ENCODE data around the gene STARD3NL.
"Not testable (repeated sequence)": the region's sequence is repeated elsewhere in the genome, so short reads cannot be mapped to it uniquely, and the experiment has no call there.

The STARD3NL gene
- 20.0 to 44.6 (median 27.7) reads per million in 4 experiments for total RNA-seq

GRCh38 chr7:38178004-38178694, at the start of gene STARD3NL:
STARD3NL (plus strand) TSS chr7:38178245; CDS start chr7:38207505, 29,260 bp downstream.
- DNase-seq = peak; percentile 86

DNA sequence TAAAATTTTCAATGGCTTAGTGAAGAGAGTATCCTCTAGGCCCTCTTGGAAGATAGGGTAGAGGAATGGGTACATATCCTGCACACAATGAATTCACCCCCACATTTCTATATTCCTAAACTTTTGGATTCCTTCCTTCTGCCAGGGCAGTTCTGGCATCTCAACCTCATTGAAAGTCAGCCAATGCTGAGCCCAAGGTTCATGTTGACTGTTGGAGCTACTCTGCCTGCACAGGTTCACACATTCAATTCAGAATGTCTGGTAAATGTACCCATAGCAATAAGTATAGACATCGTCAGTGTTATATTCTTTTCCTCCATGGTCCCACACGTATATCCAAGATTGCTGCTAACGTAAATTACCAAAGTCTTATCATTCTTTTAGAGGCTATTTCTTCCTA, 48.9 kb upstream of the STARD3NL start:
- DNase-seq = no peak

- no peak for DNase-seq
Observed at GRCh38 chr7:38129579-38129978, 48.5 kb upstream of the STARD3NL start.

GRCh38 chr7:38138171-38138570, 39.9 kb upstream of the STARD3NL start:
- no peak for DNase-seq

GRCh38 chr7:38141187-38141586, 36.9 kb upstream of the STARD3NL start:
- DNase-seq = no peak

DNA sequence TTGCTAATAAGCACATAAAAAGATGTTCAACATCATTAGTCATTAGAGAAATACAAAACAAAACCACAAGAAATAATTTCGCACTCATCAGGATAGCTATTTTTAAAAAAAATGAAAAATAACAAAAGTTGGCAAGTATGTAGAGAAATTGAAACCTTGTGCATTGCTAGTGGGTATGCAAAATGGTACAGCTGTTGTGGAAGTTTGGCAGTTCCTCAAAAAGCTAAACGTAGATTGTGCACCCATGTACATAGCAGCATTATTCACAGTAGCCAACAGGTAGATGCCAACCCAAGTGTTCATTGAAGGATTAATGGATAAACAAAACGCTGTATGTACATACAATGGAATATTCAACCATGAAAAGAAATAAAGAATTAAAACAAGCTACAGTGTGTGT, 35.3 kb upstream of the STARD3NL start:
- no peak for DNase-seq

DNA sequence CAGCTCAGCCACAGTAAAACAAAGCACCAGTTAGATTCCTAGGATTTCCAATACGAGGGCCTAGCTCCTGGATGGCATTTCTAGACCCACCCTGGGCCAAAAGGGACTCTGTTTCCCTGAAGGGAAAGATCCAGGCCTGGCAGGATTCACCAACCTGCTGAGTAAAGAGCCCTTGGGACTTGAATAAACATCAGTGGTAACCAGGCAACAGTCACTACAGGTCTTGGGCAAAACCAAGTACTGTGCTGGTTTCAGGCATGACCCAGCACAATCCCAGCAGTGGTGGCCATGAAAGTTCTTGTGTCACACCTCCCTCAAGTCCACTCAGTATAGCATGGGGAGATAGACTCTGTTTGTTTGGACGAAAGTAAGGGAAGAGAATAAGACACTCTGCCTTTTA, 31.0 kb upstream of the STARD3NL start:
- no peak for DNase-seq

DNA sequence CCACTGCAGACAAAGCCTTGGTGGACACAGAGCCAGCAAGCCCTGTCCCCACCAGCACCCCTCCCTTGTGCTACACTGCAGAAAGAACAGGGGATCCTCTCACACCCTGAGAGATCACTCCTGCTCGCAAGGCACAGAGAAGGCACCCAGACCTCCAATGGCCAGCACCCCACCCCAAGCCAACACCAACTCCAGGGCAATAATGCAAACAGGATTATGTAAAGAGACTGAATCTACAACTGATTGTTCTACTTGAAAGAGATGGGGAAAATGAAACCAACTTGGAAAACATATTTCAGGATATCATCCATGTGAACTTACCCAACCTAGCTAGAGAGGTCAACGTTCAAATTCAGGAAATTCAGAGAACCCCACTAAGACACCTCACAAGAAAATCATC, 26.5 kb upstream of the STARD3NL start:
- no peak for DNase-seq

- DNase-seq = no peak
Observed at GRCh38 chr7:38153515-38153914, 24.5 kb upstream of the STARD3NL start.

DNA sequence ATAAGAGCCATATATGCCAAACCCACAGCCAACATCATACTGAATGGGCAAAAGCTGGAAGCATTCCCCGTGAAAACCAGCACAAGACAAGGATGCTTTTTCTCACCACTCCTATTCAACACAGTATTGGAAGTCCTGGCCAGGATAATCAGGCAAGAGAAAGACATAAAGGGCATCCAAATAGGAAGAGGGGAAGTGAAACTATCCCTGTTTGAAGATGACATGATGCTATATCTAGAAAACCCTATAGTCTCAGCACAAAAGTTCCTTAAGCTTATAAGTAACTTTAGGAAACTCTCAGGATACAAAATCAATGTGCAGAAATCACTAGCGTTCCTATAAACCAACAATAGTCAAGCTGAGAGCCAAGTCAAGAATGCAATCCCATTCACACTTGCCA, 23.8 kb upstream of the STARD3NL start:
- no peak for DNase-seq

DNA sequence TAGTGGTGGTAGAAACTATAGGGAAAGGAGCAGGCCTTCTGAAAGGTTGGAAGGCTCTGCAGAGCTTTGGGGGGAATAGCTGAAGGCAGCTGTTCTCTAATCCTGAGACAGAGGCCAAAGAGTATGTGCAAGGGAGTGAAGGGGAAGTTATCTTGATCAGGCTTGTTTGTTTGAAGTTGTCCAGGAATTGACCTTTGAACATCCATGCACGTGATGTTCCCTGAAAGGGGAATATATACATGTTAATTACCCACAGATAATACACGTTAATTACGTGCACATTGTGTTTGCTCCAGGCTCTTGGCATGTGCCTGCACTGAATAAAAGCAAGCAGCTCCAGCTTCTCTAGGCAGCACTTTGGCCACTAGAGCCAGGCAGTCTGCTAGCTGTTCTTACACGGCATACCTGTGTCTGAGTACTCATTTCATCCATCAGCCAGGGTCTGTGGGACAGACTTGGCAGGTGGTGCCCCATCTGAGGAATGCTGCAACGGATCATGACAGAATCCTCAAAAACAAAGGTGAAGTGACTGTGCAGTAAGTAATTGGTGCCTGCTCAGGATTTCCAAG, 18.0 kb upstream of the STARD3NL start:
- DNase-seq = no peak

GRCh38 chr7:38162036-38162435, 16.0 kb upstream of the STARD3NL start:
- no peak for DNase-seq

- no peak for DNase-seq
Observed at GRCh38 chr7:38163671-38164070, 14.4 kb upstream of the STARD3NL start.

GRCh38 chr7:38168890-38169570, 9.0 kb upstream of the STARD3NL start:
- no peak for DNase-seq

GRCh38 chr7:38169847-38170246, 8.2 kb upstream of the STARD3NL start:
- no peak for DNase-seq

GRCh38 chr7:38171623-38172391, 6.2 kb upstream of the STARD3NL start:
- no peak for DNase-seq

DNA sequence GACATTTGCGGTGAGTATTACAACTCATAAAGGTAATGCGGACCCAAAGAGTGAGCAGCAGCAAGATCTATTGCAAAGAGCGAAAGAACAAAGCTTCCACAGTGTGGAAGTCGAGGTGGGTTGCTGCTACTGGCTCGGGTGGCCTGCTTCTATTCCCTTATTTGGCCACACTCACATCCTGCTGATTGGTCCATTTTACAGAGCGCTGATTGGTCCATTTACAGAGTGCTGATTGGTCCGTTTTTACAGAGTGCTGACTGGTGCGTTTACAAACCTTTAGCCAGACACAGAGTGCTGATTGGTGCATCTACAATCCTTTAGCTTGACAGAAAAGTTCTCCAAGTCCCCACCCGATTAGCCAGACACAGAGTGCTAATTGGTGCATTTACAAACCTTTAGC, 2.5 kb upstream of the STARD3NL start:
- not testable (repeated sequence) for DNase-seq

GRCh38 chr7:38177621-38178003, 433 bp upstream of the STARD3NL start:
- DNase-seq = no peak

DNA sequence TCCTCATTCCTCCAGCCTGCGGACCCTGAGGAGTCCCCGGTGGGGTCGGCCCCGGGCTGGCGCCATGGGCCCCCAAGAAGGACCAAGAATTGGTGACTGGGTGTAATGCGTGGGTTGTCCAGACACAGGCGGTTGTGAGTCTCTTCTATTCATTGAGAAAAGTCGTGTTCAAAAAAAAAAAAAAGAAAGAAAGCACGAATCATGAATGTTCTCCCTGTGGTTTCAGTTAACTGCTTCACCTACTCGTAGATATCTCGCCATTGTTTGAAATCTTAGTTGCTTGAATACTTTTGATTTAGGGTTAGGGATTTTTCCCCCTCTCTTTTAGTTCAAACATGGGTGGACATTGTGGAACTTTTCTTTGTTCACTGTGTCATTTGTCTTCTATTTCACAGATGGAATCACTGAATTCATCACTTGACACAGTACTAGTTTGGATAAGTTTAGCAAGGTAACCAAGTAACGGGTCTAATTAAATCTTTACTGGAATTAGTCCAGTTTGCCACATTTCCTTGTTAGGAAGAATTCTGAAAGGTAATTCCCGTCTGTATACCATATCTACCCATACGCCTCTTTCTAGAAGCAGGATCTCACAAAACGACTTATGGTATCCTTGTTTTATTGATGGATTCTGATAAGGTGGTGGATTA, 775 bp downstream of the STARD3NL start:
- no peak for DNase-seq

DNA sequence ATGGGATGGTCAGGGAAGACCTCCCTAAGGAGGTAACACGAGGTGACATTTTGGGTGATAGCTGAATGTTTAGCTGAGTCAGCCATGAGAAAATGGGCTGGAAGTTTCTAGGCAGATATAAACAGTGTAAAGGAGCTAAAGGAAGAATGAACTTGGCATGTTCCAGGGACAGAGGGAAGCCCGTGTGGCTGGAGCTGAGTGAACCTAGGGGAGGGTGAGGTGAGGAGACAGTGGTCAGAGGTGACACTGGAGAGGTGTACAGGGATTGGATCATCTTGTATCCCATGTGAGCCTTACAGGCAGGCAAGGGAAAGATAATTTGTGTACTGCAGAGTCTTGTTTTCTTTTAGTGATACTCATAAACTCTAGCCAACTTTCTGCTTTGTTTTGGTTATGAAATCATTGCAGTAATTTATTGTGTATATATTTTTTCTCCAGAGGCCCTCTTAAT, 1.8 kb downstream of the STARD3NL start:
- no peak for DNase-seq

- no peak for DNase-seq
Observed at GRCh38 chr7:38181111-38181510, 3.1 kb downstream of the STARD3NL start.

DNA sequence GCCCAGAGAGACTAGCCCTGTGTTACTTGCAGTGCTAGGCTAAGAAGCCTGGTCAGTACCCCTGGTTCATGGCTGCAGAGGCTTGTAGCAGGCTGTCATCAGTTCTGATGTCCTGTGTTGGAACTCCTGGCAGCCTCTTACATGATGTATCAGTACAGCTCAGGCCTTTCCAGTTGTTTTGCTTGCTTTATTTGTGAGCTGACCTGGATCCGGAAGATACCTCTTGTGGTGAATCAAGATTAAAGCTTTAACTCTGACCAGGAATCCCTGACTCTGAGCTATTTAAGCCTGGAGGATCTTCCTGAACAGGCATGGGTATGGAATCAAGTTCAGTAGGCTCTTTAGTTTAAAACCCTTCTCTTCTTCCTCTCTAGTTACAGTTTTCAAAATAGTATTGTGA, 4.4 kb downstream of the STARD3NL start:
- no peak for DNase-seq

Measured in effector CD8-positive, alpha-beta T cell (primary cell).